AG09319 (cell line): ENCODE data around the gene AMZ1.
"Not testable (repeated sequence)": the region's sequence is repeated elsewhere in the genome, so short reads cannot be mapped to it uniquely, and the experiment has no call there.

Experiments used
- DNase-seq: peaks from one replicate; pipeline ENCODE4 v3.0.0-alpha.2; 2010; ENCODE audit warnings: low read depth; ENCODE audit errors: extremely low read depth
- CTCF ChIP-seq: IDR thresholded peaks from 2 replicates; pipeline ENCODE4 v1.5.1; 2011; ENCODE audit warnings: low read depth, mild to moderate bottlenecking, inconsistent platforms, low read length, moderate library complexity

Gene AMZ1

GRCh38 chr7:2735744-2736143, 47.7 kb downstream of the AMZ1 start:
- DNase-seq = no peak
- TF ChIP-seq CTCF = no peak

GRCh38 chr7:2736411-2736914, 48.5 kb downstream of the AMZ1 start:
- TF ChIP-seq CTCF = no peak

GRCh38 chr7:2737005-2737743, 49.2 kb downstream of the AMZ1 start:
- DNase-seq = not testable (repeated sequence)

More at GRCh38 chr7:2736411-2736914, 48.5 kb downstream of the AMZ1 start:
- DNase-seq = no peak

- no peak for DNase-seq
- TF ChIP-seq CTCF = no peak
These were observed 50.0 kb downstream of the AMZ1 start for GRCh38 chr7:2737771-2738540.

- TF ChIP-seq CTCF = no peak
- DNase-seq = no peak
These were observed 51.0 kb downstream of the AMZ1 start for GRCh38 chr7:2738766-2739549.

GRCh38 chr7:2743523-2744185, 55.7 kb downstream of the AMZ1 start:
- DNase-seq = not testable (repeated sequence)

- not testable (repeated sequence) for DNase-seq
These were observed 60.7 kb downstream of the AMZ1 start for GRCh38 chr7:2748684-2749083.

GRCh38 chr7:2750004-2750407, 62.0 kb downstream of the AMZ1 start:
- TF ChIP-seq CTCF = no peak

More at GRCh38 chr7:2750004-2750407, 62.0 kb downstream of the AMZ1 start:
- DNase-seq = no peak
